GM18858 (cell line): Measurements from ENCODE around the gene IP6K1.

Experiments used
- ATAC-seq: cut with Tn5 transposase; IDR thresholded peaks from one replicate; pipeline ENCODE4 v1.9.1; 2021; ENCODE audit not compliant: unreplicated experiment

IP6K1 gene

GRCh38 chr3:49725906-49726681 is 60.2 kb downstream of the IP6K1 start:
- ATAC-seq = no peak

DNA sequence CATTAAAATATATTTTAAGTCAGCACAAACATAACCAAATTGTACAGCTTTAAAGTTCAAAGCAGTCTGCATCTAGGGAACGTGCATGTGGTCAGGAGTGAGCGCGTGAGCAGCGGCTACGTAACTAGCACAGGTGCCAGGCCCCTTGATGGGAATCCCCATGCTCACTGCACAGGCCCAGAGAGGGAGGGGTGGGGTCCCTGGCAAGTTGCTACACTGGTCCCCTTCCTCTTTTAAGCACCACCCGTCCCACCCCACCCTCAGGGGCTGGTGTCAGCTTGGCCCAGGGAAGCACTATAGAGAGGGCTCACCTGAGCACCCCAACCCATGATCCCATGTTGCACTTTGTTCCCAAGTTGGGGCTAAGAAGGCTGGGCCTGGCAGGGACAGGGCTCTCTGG is 61.8 kb downstream of the IP6K1 start:
- no peak for ATAC-seq

GRCh38 chr3:49723628-49724551 is 62.5 kb downstream of the IP6K1 start, which contains the start of gene GMPPB:
TSS of gene GMPPB (minus strand) at chr3:49723951. CDS start at chr3:49723726, 225 bp downstream.
- ATAC-seq = peak; percentile 70

DNA sequence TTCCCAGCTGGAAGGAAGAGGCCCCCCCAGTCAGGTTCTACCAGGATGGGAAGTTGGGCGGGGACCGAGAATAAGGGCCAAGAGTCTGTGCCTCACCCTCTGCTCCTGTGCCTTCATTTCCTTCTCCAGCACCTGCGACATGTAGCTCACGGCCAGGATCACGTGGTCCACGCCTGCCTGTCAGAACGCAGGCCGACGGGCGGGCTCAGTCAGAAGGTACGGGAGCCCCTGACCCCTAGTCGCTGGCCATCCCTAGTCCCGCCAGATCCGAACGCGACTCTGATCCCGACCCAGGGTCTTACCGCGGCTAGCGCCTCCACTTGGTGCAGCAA is 63.1 kb downstream of the IP6K1 start:
- ATAC-seq = no peak

GRCh38 chr3:49722896-49723295 is 63.4 kb downstream of the IP6K1 start:
- ATAC-seq = no peak

- no peak for ATAC-seq
Measured at GRCh38 chr3:49721896-49722781, 64.2 kb downstream of the IP6K1 start.

DNA sequence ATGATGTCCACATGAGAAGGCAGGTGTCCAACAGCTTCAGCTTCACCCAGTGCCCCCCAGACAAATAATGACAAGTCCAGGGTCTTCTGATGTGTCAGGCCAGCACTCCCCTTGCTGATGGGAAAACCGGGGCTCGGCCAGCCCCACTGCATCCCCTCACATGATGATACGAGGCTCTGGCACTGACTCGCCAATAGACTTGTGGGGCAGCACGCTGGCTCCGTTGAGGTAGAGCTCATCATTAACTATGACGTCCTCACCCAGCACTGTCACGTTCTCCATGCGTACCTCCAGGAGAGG is 64.8 kb downstream of the IP6K1 start:
- no peak for ATAC-seq

- ATAC-seq = no peak
Measured at GRCh38 chr3:49720855-49721595, 65.3 kb downstream of the IP6K1 start.

GRCh38 chr3:49719214-49719884 is 67.0 kb downstream of the IP6K1 start, which contains the start of gene AMIGO3:
TSS of gene AMIGO3 (minus strand) at chr3:49719684. CDS start at chr3:49719465, 219 bp downstream.
- ATAC-seq = peak; percentile 43

DNA sequence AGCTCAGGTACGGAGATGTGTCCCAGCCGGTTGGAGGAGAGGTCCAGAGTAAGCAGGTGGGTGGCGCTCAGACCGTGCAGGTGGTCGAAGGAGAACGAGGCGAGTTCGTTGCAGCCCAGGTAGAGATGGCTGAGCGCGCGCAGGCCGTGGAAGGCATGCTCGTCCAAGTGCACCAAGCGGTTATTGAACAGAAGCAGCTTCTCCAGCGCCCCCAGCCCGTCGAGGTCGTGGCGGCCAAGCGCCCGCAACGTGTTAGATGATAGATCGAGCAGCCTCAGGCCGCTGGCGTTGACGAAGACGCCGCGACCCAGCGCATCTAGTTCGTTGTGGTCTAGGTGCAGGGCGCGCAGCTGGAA is 67.5 kb downstream of the IP6K1 start:
- no peak for ATAC-seq

- ATAC-seq = no peak
Measured at GRCh38 chr3:49717959-49718857, 68.1 kb downstream of the IP6K1 start.

DNA sequence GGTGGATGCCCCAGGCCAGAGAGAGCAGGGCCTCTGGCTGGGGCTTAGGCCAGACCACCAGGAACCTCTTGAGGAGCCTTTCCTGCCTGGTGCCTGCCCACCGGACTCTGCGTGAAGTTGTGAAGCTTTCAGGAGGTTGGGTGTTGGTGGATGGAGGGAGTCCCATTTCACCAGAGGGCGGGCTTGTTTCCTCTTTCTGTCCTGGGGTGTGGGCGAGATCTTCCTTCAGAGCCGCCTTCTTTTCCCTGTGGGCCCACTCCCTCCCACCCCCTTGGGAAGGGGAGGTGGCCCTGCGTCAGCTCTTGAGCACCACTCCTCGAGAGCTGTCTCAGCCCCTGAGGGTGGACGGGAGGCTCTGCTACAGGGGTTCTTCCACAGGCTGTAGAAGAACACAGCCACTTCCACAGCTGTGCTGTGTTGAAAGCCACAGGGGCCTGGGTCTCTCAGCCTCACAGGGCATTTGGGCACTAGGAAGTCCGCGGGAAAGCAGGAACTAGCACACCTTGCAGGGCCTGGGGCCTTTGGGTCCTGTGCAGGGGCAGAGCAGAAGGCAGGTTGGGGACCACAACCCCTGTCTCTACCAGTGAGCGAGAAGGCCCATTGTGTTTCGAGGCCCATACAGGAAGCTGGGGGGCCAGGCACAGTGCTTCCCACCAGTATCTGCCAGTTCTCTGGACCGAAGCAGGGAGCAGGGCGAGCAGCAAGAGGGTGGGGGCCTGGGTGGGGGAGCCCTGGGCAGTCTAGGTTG is 69.0 kb downstream of the IP6K1 start:
- no peak for ATAC-seq

- no peak for ATAC-seq
Measured at GRCh38 chr3:49716691-49717210, 69.6 kb downstream of the IP6K1 start.

DNA sequence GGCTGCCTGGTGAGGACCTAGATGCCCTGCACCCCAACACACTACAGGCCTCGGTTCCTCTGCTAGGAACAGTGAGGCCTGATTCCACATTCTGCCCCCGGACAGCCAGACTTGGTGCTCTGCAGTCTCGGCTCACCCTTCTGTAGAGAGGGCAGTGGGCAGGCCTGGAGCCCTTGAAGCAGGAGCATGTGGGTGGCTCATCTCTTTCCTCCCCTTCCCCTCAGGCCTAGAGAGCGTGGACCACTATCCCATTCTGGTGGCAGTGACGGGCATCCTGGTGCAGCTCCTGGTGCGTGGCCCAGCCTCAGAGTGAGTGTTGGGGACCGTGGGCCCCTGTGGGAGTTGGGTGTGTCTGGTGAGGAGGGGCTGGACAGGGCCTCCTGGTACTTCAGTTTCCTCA is 70.2 kb downstream of the IP6K1 start:
- ATAC-seq = no peak

DNA sequence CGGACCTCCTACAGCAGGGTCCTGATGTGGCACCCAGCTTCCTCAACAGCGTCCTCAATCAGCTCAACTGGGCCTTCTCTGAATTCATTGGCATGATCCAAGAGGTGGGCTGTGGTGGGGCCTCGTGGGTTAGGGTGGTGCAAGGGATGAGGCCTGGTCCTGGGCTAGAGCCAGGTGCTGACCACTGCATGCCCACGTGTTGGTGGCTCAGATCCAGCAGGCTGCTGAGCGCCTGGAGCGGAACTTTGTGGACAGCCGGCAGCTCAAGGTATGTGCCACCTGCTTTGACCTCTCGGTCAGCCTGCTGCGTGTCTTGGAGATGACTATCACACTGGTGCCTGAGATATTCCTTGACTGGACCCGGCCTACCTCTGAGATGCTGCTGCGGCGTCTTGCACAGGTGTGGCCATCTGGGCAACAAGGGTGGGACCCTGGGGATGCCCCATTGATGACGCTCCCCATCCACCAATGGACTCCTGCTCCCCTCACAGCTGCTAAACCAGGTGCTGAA is 70.7 kb downstream of the IP6K1 start:
- no peak for ATAC-seq

DNA sequence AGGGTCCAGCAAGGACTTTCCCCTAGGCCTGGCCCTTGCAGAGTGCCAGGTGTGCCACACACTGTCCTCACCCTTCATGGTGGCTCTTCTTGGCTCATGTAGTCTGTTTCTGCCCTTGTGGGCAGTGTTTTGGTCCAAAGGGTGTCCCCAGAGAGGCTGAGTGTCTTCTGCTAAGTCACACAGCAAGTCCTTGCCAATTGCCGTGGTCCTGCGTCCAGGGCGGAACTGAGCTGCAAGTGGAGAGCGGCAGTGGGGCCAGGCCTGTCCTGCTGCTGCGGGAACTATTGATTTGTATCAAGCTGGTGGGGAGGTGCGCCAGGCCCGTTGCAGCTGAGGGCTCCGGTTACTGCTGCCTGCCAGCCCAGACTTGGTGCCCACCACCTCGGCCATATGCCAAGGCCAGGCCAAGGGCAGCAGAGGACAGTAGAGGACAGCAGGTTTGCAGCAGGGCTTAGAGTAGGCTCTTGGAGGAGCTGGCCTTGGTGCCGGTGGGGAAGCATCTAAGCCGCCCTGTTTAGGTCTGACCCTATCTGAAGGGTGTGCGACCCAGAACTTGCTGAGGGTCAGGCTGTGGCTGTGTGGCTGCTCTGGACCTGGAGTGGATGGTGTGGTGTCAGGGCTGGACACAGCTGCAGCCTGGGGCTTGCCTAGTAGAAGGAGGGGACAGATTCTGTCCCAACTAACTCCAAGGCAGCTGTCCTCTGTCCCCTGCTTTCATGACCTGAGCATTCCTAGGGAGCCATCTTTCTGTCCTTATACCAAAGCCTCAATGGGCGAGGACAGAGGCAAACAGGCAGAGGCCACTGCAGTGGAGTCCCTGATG is 71.4 kb downstream of the IP6K1 start:
- ATAC-seq = no peak
